Fibroblast of peridontal ligament (primary cell): ENCODE data around the gene RYR2.

Source experiments
- DNase-seq: peaks from one replicate; pipeline ENCODE4 v3.0.0-alpha.2; 2010; ENCODE audit errors: extremely low read depth

RYR2 gene

GRCh38 chr1:237730826-237731350 is 688.9 kb downstream of the RYR2 start:
- DNase-seq, result no peak

GRCh38 chr1:237732657-237733056 is 690.7 kb downstream of the RYR2 start:
- DNase-seq, result no peak

- no peak for DNase-seq
Observed at GRCh38 chr1:237736372-237737029, 694.5 kb downstream of the RYR2 start.

- no peak for DNase-seq
Observed at GRCh38 chr1:237737448-237737847, 695.5 kb downstream of the RYR2 start.

GRCh38 chr1:237737938-237738610 is 696.1 kb downstream of the RYR2 start:
- no peak for DNase-seq

GRCh38 chr1:237740846-237741245 is 698.9 kb downstream of the RYR2 start:
- no peak for DNase-seq

- no peak for DNase-seq
Observed at GRCh38 chr1:237745545-237745944, 703.6 kb downstream of the RYR2 start.

GRCh38 chr1:237748171-237748960 is 706.4 kb downstream of the RYR2 start:
- no peak for DNase-seq

GRCh38 chr1:237749122-237749521 is 707.1 kb downstream of the RYR2 start:
- DNase-seq, result no peak

- no peak for DNase-seq
Observed at GRCh38 chr1:237751090-237751489, 709.1 kb downstream of the RYR2 start.

GRCh38 chr1:237754627-237755026 is 712.6 kb downstream of the RYR2 start:
- DNase-seq, result no peak

- DNase-seq, result no peak
Observed at GRCh38 chr1:237756304-237756967, 714.5 kb downstream of the RYR2 start.

GRCh38 chr1:237759377-237759776 is 717.4 kb downstream of the RYR2 start:
- no peak for DNase-seq

GRCh38 chr1:237760951-237761350 is 719.0 kb downstream of the RYR2 start:
- no peak for DNase-seq

- no peak for DNase-seq
Observed at GRCh38 chr1:237763137-237763536, 721.2 kb downstream of the RYR2 start.

GRCh38 chr1:237763751-237764150 is 721.8 kb downstream of the RYR2 start:
- no peak for DNase-seq

- DNase-seq, result no peak
Observed at GRCh38 chr1:237769916-237770315, 727.9 kb downstream of the RYR2 start.

- no peak for DNase-seq
Observed at GRCh38 chr1:237772009-237772408, 730.0 kb downstream of the RYR2 start.

- DNase-seq, result no peak
Observed at GRCh38 chr1:237774246-237774645, 732.3 kb downstream of the RYR2 start.

- no peak for DNase-seq
Observed at GRCh38 chr1:237779356-237779755, 737.4 kb downstream of the RYR2 start.

- no peak for DNase-seq
Observed at GRCh38 chr1:237786066-237786719, 744.2 kb downstream of the RYR2 start.
